Bronchial epithelial cell (primary cell): ENCODE measurements around the gene RNF38. TPM values are rescaled to one million over a fixed set of nuclear protein-coding genes. Genes with fewer than 3 reads are reported as not detected.

Experiments used
- DNase-seq: peaks from one replicate; pipeline ENCODE4 v3.0.0-alpha.2; 2010; ENCODE audit warnings: low read depth
- FAIRE-seq: peaks from 2 replicates; lab custom pipeline; 2011; peaks lifted over from hg19 to GRCh38; lab: Jason Lieb, UNC
- H3K27me3 ChIP-seq: 2 replicates; pipeline ENCODE4 v1.5.1; 2011; ENCODE audit warnings: low read length; ENCODE audit not compliant: control insufficient read depth, insufficient read depth
- H3K36me3 ChIP-seq: 2 replicates; pipeline ENCODE4 v1.5.1; 2011; ENCODE audit warnings: low read length; ENCODE audit not compliant: control insufficient read depth, insufficient read depth
- H3K4me3 ChIP-seq: 2 replicates; pipeline ENCODE4 v1.5.1; 2011; ENCODE audit warnings: mild to moderate bottlenecking, low read depth, low read length, control low read depth
- CTCF ChIP-seq: IDR thresholded peaks from 2 replicates; pipeline ENCODE4 v1.5.1; 2011; ENCODE audit warnings: mild to moderate bottlenecking, moderate library complexity, low read length, control low read depth, inconsistent platforms; ENCODE audit not compliant: insufficient read depth, severe bottlenecking
- total RNA-seq: library from RNA; depleted of rRNA; stranded (reverse); fragments of >200 nt; gene quantifications from 2 replicates; pipeline ENCODE4 v1.2.1, GENCODE V29; 2014

Gene RNF38
- total RNA-seq, 1 donor from 2014 or later, result 5.5 TPM

DNA sequence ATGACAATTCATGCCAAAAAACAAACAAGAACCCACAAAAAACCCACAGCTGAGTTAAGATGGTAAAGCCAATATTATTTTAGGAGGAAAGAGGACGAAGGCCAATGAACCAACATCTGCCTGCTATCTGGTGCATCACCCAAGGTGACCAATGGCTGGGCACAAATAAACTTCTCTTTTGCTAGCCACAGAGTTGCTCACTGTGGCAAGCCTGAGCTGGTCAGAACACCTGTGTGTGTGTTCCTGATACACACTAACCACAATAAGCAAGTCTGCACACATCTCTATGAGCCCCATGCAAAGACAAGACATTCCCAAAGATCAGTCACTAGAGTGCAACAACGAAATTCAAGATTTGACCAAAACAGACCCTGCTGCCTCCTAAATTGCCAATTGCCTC, 63.1 kb downstream of the RNF38 start:
- peaks cover 2% of the 10 kb centered on the region for H3K36me3 ChIP-seq
- peak; percentile 81 for FAIRE-seq
- no peaks in the 10 kb centered on the region for H3K27me3 ChIP-seq
- TF ChIP-seq CTCF, result no peak
- peak; percentile 99 for DNase-seq
- no peak overlapping the region for H3K4me3 ChIP-seq

- FAIRE-seq, result no peak
- H3K36me3 ChIP-seq, result peaks cover 2% of the 10 kb centered on the region
Measured at GRCh38 chr9:36336131-36336907, 63.8 kb downstream of the RNF38 start.

GRCh38 chr9:36332006-36332405, 68.1 kb downstream of the RNF38 start:
- FAIRE-seq, result no peak
- Histone ChIP-seq H3K27me3 (no peaks in the 10 kb centered on the region), H3K36me3 (no peaks in the 10 kb centered on the region), H3K4me3 (no peak overlapping the region)
- no peak for TF ChIP-seq CTCF
- no peak for DNase-seq

More at GRCh38 chr9:36336131-36336907, 63.8 kb downstream of the RNF38 start:
- DNase-seq, result peak; percentile 48
- Histone ChIP-seq H3K27me3 (no peaks in the 10 kb centered on the region), H3K4me3 (no peak overlapping the region)
- TF ChIP-seq CTCF, result no peak

DNA sequence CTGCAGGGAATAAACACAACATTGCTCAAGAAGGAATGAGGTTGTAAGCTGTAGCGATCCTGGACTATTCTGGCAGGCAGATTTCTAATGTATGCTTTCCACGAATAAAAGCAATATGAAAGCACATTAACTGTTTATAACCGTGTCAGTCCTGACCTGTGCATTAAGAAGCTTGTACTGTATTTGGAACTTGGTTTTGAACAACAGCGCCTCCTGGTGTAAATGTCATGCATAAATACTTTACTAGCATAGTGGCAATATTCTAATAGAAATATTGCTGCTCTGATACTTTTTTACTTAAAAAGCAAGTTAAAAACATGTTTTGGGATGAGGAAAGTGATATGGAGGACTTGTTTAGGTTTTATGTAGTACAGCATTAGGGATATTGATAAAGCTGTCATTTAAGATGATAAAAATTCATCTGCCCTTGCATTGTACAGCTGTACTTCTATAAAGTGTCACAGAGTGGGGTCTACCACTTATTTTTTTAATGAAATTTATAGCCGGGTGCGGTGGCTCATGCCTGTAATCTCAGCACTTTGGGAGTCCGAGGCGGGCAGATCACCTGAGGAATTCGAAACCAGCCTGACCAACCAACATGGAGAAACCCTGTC, 71.2 kb downstream of the RNF38 start:
- Histone ChIP-seq H3K27me3 (no peaks in the 10 kb centered on the region), H3K36me3 (no peaks in the 10 kb centered on the region), H3K4me3 (no peak overlapping the region)
- no peak for FAIRE-seq
- TF ChIP-seq CTCF, result peak; percentile 53
- DNase-seq, result peak; percentile 72

- Histone ChIP-seq H3K36me3 (no peaks in the 10 kb centered on the region), H3K27me3 (no peaks in the 10 kb centered on the region), H3K4me3 (no peak overlapping the region)
- no peak for FAIRE-seq
- no peak for TF ChIP-seq CTCF
- no peak for DNase-seq
Measured at GRCh38 chr9:36325081-36325828, 74.8 kb downstream of the RNF38 start.
